NB4 (cell line): ENCODE measurements around the gene DGLUCY.

Source experiments
- MYC ChIP-seq: IDR thresholded peaks from 2 replicates; pipeline ENCODE4 v1.6.1; 2011; ENCODE audit warnings: low read depth, low read length
- POLR2A ChIP-seq: IDR thresholded peaks from 2 replicates; pipeline ENCODE4 v1.6.1; 2011; ENCODE audit warnings: mild to moderate bottlenecking; ENCODE audit not compliant: insufficient read length; ENCODE audit errors: extremely low read depth
- TF ChIP-seq, protein P1 (sequence below): IDR thresholded peaks from one replicate; pipeline ENCODE4 v1.5.1; 2012; ENCODE audit warnings: low read depth, low read length

- TF ChIP-seq, protein P1, sequence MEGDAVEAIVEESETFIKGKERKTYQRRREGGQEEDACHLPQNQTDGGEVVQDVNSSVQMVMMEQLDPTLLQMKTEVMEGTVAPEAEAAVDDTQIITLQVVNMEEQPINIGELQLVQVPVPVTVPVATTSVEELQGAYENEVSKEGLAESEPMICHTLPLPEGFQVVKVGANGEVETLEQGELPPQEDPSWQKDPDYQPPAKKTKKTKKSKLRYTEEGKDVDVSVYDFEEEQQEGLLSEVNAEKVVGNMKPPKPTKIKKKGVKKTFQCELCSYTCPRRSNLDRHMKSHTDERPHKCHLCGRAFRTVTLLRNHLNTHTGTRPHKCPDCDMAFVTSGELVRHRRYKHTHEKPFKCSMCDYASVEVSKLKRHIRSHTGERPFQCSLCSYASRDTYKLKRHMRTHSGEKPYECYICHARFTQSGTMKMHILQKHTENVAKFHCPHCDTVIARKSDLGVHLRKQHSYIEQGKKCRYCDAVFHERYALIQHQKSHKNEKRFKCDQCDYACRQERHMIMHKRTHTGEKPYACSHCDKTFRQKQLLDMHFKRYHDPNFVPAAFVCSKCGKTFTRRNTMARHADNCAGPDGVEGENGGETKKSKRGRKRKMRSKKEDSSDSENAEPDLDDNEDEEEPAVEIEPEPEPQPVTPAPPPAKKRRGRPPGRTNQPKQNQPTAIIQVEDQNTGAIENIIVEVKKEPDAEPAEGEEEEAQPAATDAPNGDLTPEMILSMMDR: no peak
- TF ChIP-seq POLR2A (no peak), MYC (peak; percentile 98)
Measured at GRCh38 chr14:91113829-91114078, at the start of gene DGLUCY.
